VCaP (cell line): ENCODE measurements around the gene SHISA6.

Experiments used
- H3K27ac ChIP-seq: fragments of 450-650 bp; 2 replicates; pipeline ENCODE4 v1.5.1; 2017
- CTCF ChIP-seq: fragments of 450-650 bp; conservative IDR thresholded peaks from 2 replicates; pipeline ENCODE4 v1.5.1; 2017; ENCODE audit warnings: mild to moderate bottlenecking, moderate library complexity

SHISA6 gene

GRCh38 chr17:11515901-11516300 lies 274.9 kb downstream of the SHISA6 start:
- no peak for TF ChIP-seq CTCF
- no peak overlapping the region for H3K27ac ChIP-seq

- no peak overlapping the region for H3K27ac ChIP-seq
- no peak for TF ChIP-seq CTCF
These were observed 294.2 kb downstream of the SHISA6 start for GRCh38 chr17:11535231-11535630.

GRCh38 chr17:11538366-11538765 lies 297.4 kb downstream of the SHISA6 start:
- H3K27ac ChIP-seq, result peak overlapping the region; percentile 8; the same call in 1 of the 2 replicates
- no peak for TF ChIP-seq CTCF

- peak overlapping the region; percentile 8; the same call in 1 of the 2 replicates for H3K27ac ChIP-seq
- no peak for TF ChIP-seq CTCF
These were observed 298.6 kb downstream of the SHISA6 start for GRCh38 chr17:11539637-11540036.

- TF ChIP-seq CTCF, result no peak
- no peak overlapping the region for H3K27ac ChIP-seq
These were observed 304.0 kb downstream of the SHISA6 start for GRCh38 chr17:11545002-11545401.

- H3K27ac ChIP-seq, result no peak overlapping the region
- TF ChIP-seq CTCF, result no peak
These were observed 304.7 kb downstream of the SHISA6 start for GRCh38 chr17:11545696-11546095.

- no peak for TF ChIP-seq CTCF
- no peak overlapping the region for H3K27ac ChIP-seq
These were observed 306.8 kb downstream of the SHISA6 start for GRCh38 chr17:11547853-11548252.

GRCh38 chr17:11548398-11548797 lies 307.4 kb downstream of the SHISA6 start:
- TF ChIP-seq CTCF, result no peak

More at GRCh38 chr17:11548398-11548797, 307.4 kb downstream of the SHISA6 start:
- H3K27ac ChIP-seq, result no peak overlapping the region
